ENCODE measurements around the gene AGAP1. TPM values are rescaled to one million over a fixed set of nuclear protein-coding genes. Genes with fewer than 3 reads are reported as not detected.

The AGAP1 gene
- total RNA-seq, 1 donor: 12.3 TPM

GRCh38 chr2:236022128-236022527, 528.3 kb downstream of the AGAP1 start:
- no peak for TF ChIP-seq CTCF (IDR thresholded peaks at IDR 0.05; ENCODE audit: insufficient read depth, low read length)
- H3K4me3 ChIP-seq (ENCODE audit: low read depth, low read length): no peak overlapping the region
- no peak for DNase-seq (ENCODE audit: low read depth)

- no peak for DNase-seq (ENCODE audit: low read depth)
- no peak overlapping the region for H3K4me3 ChIP-seq (ENCODE audit: low read depth, low read length)
- TF ChIP-seq CTCF (IDR thresholded peaks at IDR 0.05; ENCODE audit: insufficient read depth, low read length): no peak
Measured at GRCh38 chr2:236025892-236026291, 532.0 kb downstream of the AGAP1 start.

- DNase-seq (ENCODE audit: low read depth): no peak
- no peak overlapping the region for H3K4me3 ChIP-seq (ENCODE audit: low read depth, low read length)
- no peak for TF ChIP-seq CTCF (IDR thresholded peaks at IDR 0.05; ENCODE audit: insufficient read depth, low read length)
Measured at GRCh38 chr2:236026841-236027240, 533.0 kb downstream of the AGAP1 start.

- no peak for DNase-seq (ENCODE audit: low read depth)
- no peak overlapping the region for H3K4me3 ChIP-seq (ENCODE audit: low read depth, low read length)
- TF ChIP-seq CTCF (IDR thresholded peaks at IDR 0.05; ENCODE audit: insufficient read depth, low read length): no peak
Measured at GRCh38 chr2:236028066-236028465, 534.2 kb downstream of the AGAP1 start.

GRCh38 chr2:236033462-236033861, 539.6 kb downstream of the AGAP1 start:
- no peak for TF ChIP-seq CTCF (IDR thresholded peaks at IDR 0.05; ENCODE audit: insufficient read depth, low read length)
- no peak for DNase-seq (ENCODE audit: low read depth)
- no peak overlapping the region for H3K4me3 ChIP-seq (ENCODE audit: low read depth, low read length)

- no peak for TF ChIP-seq CTCF (IDR thresholded peaks at IDR 0.05; ENCODE audit: insufficient read depth, low read length)
- no peak for DNase-seq (ENCODE audit: low read depth)
- H3K4me3 ChIP-seq (ENCODE audit: low read depth, low read length): no peak overlapping the region
Measured at GRCh38 chr2:236034974-236035373, 541.1 kb downstream of the AGAP1 start.

- no peak overlapping the region for H3K4me3 ChIP-seq (ENCODE audit: low read depth, low read length)
- no peak for TF ChIP-seq CTCF (IDR thresholded peaks at IDR 0.05; ENCODE audit: insufficient read depth, low read length)
- no peak for DNase-seq (ENCODE audit: low read depth)
Measured at GRCh38 chr2:236036045-236036444, 542.2 kb downstream of the AGAP1 start.
